Measurements from ENCODE around the gene RNF11. TPM values are rescaled to one million over a fixed set of nuclear protein-coding genes. Genes with fewer than 3 reads are reported as not detected.
"Not testable (repeated sequence)": the region's sequence is repeated elsewhere in the genome, so short reads cannot be mapped to it uniquely, and the experiment has no call there.

The RNF11 gene
- total RNA-seq, 4 donors from 2014 or later, result 73.4 to 92.6 (median 78.2) TPM

GRCh38 chr1:51238034-51238403 is 1.9 kb downstream of the RNF11 start:
- no peak for DNase-seq (ENCODE audit: low spot score)
- no peak for TF ChIP-seq CTCF (IDR thresholded peaks at IDR 0.05)
- no peak for ATAC-seq (ENCODE audit: low FRiP score)

GRCh38 chr1:51240084-51240483 is 4.0 kb downstream of the RNF11 start:
- no peak for ATAC-seq (ENCODE audit: low FRiP score)
- no peak for TF ChIP-seq CTCF (IDR thresholded peaks at IDR 0.05)

GRCh38 chr1:51241119-51241518 is 5.0 kb downstream of the RNF11 start:
- no peak for TF ChIP-seq CTCF (IDR thresholded peaks at IDR 0.05)
- DNase-seq (ENCODE audit: low spot score), result no peak
- no peak for ATAC-seq (ENCODE audit: low FRiP score)

More at GRCh38 chr1:51240084-51240483, 4.0 kb downstream of the RNF11 start:
- no peak for DNase-seq (ENCODE audit: low spot score)

GRCh38 chr1:51242546-51242945 is 6.5 kb downstream of the RNF11 start:
- no peak for TF ChIP-seq CTCF (IDR thresholded peaks at IDR 0.05)
- ATAC-seq (ENCODE audit: low FRiP score), result no peak
- no peak for DNase-seq (ENCODE audit: low spot score)

- DNase-seq (ENCODE audit: low spot score) (no peak), ATAC-seq (ENCODE audit: low FRiP score) (no peak)
- no peak for TF ChIP-seq CTCF (IDR thresholded peaks at IDR 0.05)
Measured at GRCh38 chr1:51247022-51247421, 10.9 kb downstream of the RNF11 start.

GRCh38 chr1:51247499-51247898 is 11.4 kb downstream of the RNF11 start:
- ATAC-seq (ENCODE audit: low FRiP score), result no peak
- no peak for TF ChIP-seq CTCF (IDR thresholded peaks at IDR 0.05)
- no peak for DNase-seq (ENCODE audit: low spot score)

- TF ChIP-seq CTCF (IDR thresholded peaks at IDR 0.05), result no peak
- no peak for ATAC-seq (ENCODE audit: low FRiP score)
- no peak for DNase-seq (ENCODE audit: low spot score)
Measured at GRCh38 chr1:51249445-51249844, 13.4 kb downstream of the RNF11 start.

- DNase-seq (ENCODE audit: low spot score); ATAC-seq (ENCODE audit: low FRiP score): not testable (repeated sequence)
Measured at GRCh38 chr1:51250729-51251128, 14.7 kb downstream of the RNF11 start.

- not testable (repeated sequence) for ATAC-seq (ENCODE audit: low FRiP score); DNase-seq (ENCODE audit: low spot score)
Measured at GRCh38 chr1:51251165-51251564, 15.1 kb downstream of the RNF11 start.
